Stomach (tissue), 9 donors: ENCODE data around the gene SPR. TPM values are rescaled to one million over a fixed set of nuclear protein-coding genes. Genes with fewer than 3 reads are reported as not detected.
A peak's percentile ranks its signal among the peaks of the same experiment; 100 is the strongest.

Experiments
- DNase-seq, 2 donors: peaks; one replicate each; pipeline versions ENCODE4 v3.0.0 to v3.0.0-alpha.2; 2013 to 2019
- H3K27ac ChIP-seq, 5 donors: fragments of 200-600 bp in 4 of 5; sonication (generic) in 4 of 5; one replicate each; pipeline ENCODE4 v1.5.1; 2013 to 2019; ENCODE audit warnings: mild to moderate bottlenecking in 1 of 5, moderate library complexity in 1 of 5
- H3K27me3 ChIP-seq, 3 donors: fragments of 200-600 bp; sonication (generic); one replicate each; pipeline ENCODE4 v1.5.1; 2017 to 2019; ENCODE audit warnings: mixed run types in 1 of 3
- H3K36me3 ChIP-seq, 4 donors: fragments of 200-600 bp; sonication (generic); 1 replicate in 3 of 4; 2 replicates in 1 of 4; pipeline ENCODE4 v1.5.1; 2016 to 2019
- H3K4me1 ChIP-seq, 4 donors: fragments of 200-600 bp; sonication (generic); one replicate each; pipeline ENCODE4 v1.5.1; 2016 to 2019
- H3K4me3 ChIP-seq, 4 donors: fragments of 200-600 bp; sonication (generic) in 3 of 4; one replicate each; pipeline ENCODE4 v1.5.1; 2016 to 2019; ENCODE audit warnings: mild to moderate bottlenecking in 1 of 4
- H3K9me3 ChIP-seq, 4 donors: fragments of 200-600 bp; sonication (generic); one replicate each; pipeline ENCODE4 v1.5.1; 2016 to 2019
- EP300 ChIP-seq: sonication (generic); formaldehyde crosslinking; IDR thresholded peaks from one replicate; pipeline ENCODE4 v1.6.1; 2017; ENCODE audit warnings: antibody characterized with exemption
- POLR2A ChIP-seq, 4 donors: fragments of 450-650 bp; IDR thresholded peaks; one replicate each; pipeline ENCODE4 v1.6.1; 2016; ENCODE audit warnings: antibody characterized with exemption in 4 of 4, control low read depth in 2 of 4, mild to moderate bottlenecking in 1 of 4, moderate library complexity in 1 of 4
- POLR2AphosphoS5 ChIP-seq, 3 donors: sonication (generic); formaldehyde crosslinking; IDR thresholded peaks; one replicate each; pipeline ENCODE4 v1.6.1; 2016; ENCODE audit warnings: antibody characterized with exemption in 3 of 3
- WGBS, 5 donors: extraction: QIAGEN DNeasy Blood & Tissue Kit in 3 of 5; methylation state at CpG; one replicate each; pipeline versions ENCODE4 v1.1.5 to v1.1.7; 2013 to 2018; 5-methylcytosine and 5-hydroxymethylcytosine counted together
- intact Hi-C: fragments of 100-400 bp; cut with DNase I; formaldehyde crosslinking; loops from one replicate; pipeline ENCODE4 v1.15.1; 2023; ENCODE audit warnings: low total_unique reads
- polyA plus RNA-seq, 3 donors: library from polyadenylated mRNA; stranded (reverse); fragments of 200-250 nt; gene quantifications; one replicate each; pipeline ENCODE4 v1.2.3, GENCODE V29; 2013
- total RNA-seq, 5 donors: library from RNA; depleted of rRNA; stranded (reverse); fragments of >200 nt; gene quantifications; one replicate each; pipeline versions ENCODE4 v1.1.0 to v1.2.3, GENCODE V29; 2014 to 2016
- TF ChIP-seq, protein P1 (sequence below), 7 experiments: fragments of 450-650 bp in 4 of 7; fragments of 200-600 bp in 3 of 7; sonication (generic) in 3 of 7; IDR thresholded peaks; one replicate each; pipeline ENCODE4 v1.5.1; 2016 to 2019; ENCODE audit warnings: antibody characterized with exemption in 7 of 7, control low read depth in 2 of 7, mild to moderate bottlenecking in 1 of 7
- donor health status: healthy with polysubstance abuse.
- donor health status: Bipolar disorder and iron deficiency.
- donor health status: healthy.

The SPR gene
- total and polyA plus RNA-seq, 8 donors, result 11.7 to 133 (median 49.1) TPM

DNA sequence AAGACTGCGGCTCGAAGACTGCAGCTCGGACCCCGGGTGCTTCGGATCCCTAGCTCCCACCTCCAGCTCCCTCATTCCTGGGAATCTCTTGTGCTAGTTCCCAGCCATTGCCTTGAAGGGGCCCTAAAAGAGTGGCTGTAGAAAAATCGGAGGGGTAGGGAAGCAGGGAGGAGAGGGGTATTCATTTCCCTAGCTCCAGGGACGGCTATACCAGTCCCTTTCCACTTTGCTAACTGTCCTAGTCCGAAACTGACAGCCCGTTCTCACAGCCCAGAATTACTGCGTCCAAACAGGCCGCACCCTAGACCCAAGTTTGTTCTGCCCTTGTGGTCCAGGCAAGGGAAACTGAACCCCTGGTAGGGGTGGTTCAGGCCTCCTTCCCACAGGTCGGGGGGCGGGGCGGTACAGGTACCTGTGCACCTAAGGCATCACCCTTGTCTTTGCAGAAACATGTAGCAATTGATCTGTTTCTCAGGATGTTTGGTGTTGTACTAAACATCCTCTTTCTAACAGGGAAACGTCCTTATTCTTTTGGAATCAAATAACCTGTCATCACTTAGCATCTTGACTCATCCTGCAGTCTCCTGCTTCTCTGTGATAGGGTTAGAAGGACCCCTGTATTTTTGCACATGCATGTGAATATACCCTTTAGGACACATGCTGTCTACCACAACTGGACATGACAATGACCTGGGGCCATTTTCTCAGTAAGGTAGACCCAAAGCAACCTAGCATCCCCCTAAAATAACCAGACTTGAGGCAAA is 34.1 kb downstream of the SPR start:
- H3K36me3 ChIP-seq, result no peaks in the 10 kb centered on the region
- no peak for TF ChIP-seq POLR2A (IDR thresholded peaks at IDR 0.05)
- no peak for TF ChIP-seq EP300
- TF ChIP-seq, protein P1, sequence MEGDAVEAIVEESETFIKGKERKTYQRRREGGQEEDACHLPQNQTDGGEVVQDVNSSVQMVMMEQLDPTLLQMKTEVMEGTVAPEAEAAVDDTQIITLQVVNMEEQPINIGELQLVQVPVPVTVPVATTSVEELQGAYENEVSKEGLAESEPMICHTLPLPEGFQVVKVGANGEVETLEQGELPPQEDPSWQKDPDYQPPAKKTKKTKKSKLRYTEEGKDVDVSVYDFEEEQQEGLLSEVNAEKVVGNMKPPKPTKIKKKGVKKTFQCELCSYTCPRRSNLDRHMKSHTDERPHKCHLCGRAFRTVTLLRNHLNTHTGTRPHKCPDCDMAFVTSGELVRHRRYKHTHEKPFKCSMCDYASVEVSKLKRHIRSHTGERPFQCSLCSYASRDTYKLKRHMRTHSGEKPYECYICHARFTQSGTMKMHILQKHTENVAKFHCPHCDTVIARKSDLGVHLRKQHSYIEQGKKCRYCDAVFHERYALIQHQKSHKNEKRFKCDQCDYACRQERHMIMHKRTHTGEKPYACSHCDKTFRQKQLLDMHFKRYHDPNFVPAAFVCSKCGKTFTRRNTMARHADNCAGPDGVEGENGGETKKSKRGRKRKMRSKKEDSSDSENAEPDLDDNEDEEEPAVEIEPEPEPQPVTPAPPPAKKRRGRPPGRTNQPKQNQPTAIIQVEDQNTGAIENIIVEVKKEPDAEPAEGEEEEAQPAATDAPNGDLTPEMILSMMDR (IDR thresholded peaks at IDR 0.05), result no peak
- TF ChIP-seq POLR2AphosphoS5 (IDR thresholded peaks at IDR 0.05), result no peak
- H3K4me1 ChIP-seq, result peaks cover 47 to 68% (median 59%) of the 10 kb centered on the region in 4 donors
- no peak overlapping the region for H3K27ac ChIP-seq
- intact Hi-C loops, result no loop called here
- DNase-seq, result peak in 1 of 2 donors; percentile 23
- peaks cover 0 to 12% (median 0%) of the 10 kb centered on the region in 4 donors for H3K9me3 ChIP-seq
- peaks cover 72 to 100% (median 100%) of the 10 kb centered on the region in 3 donors for H3K27me3 ChIP-seq
- 27 to 38% (median 33%) methylated on average over 15 of the region's 15 CpGs for WGBS, 5 donors
- peak overlapping the region in 1 of 4 donors; percentile 46 for H3K4me3 ChIP-seq

DNA sequence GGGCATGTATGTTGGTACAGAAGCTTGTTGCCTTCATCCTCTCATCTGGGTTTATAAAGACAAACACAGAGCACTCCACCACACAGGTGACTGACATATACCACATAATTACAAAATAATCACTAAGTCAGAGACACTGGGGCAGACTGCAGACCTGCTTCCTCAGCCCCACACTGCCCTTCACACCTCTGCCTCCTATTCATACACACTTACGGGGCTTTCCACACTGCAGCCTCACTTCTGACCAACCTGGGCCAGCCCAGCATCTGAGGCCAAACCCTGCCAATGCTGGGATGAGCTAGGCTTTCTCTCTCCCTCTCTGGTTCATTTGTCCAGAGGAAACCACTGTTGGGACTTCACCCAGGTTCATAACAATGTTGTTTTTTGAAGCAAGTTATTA is 34.6 kb downstream of the SPR start:
- WGBS, 5 donors, result 73 to 100% (median 86%) methylated on average over 1 of the region's 1 CpG
- Histone ChIP-seq H3K27me3 (peaks cover 71 to 100% (median 100%) of the 10 kb centered on the region in 3 donors), H3K36me3 (no peaks in the 10 kb centered on the region), H3K4me3 (no peak overlapping the region), H3K9me3 (peaks cover 0 to 12% (median 0%) of the 10 kb centered on the region in 4 donors), H3K4me1 (peaks cover 42 to 62% (median 54%) of the 10 kb centered on the region in 4 donors), H3K27ac (no peak overlapping the region)
- peak in 1 of 2 donors; percentile 10 for DNase-seq
- TF ChIP-seq POLR2A (IDR thresholded peaks at IDR 0.05) (no peak), POLR2AphosphoS5 (IDR thresholded peaks at IDR 0.05) (no peak), EP300 (no peak)
- TF ChIP-seq, protein P1 (IDR thresholded peaks at IDR 0.05), result no peak
- intact Hi-C loops, result no loop called here

DNA sequence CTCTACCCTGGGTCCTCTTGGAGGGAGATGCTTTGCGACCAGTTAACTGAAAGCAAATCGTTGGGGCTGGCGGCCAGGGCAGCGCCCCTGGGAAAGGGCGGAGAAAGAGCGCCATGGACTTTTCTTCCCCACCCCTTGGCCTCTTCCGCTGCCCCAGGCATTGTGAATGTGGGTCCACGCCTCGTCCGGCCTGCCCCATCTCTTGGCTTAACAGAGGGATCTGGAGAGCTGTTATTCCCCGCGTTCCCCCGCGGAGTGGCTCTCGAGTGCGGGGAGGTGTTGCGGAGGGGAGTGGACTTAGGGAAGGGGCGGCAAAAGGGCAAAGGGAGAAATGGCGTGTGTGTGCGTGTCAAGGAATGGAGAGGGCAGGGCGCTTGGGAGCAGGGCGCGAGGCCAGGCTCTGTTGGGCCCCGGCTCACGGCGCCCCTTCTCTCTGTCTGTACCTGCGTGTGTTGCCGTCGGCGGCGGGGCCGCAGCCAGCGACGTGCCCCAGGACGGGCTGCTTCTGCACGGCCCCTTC is 36.7 kb downstream of the SPR start:
- TF ChIP-seq, protein P1 (IDR thresholded peaks at IDR 0.05), result no peak
- TF ChIP-seq EP300 (no peak), POLR2AphosphoS5 (IDR thresholded peaks at IDR 0.05) (no peak), POLR2A (IDR thresholded peaks at IDR 0.05) (no peak)
- H3K36me3 ChIP-seq, result no peaks in the 10 kb centered on the region
- 2 to 4% (median 3%) methylated on average over 19 to 36 of the region's 36 CpGs for WGBS, 5 donors
- H3K4me3 ChIP-seq, result peak overlapping the region in 2 of 4 donors; percentile 3 to 20
- no peak overlapping the region for H3K27ac ChIP-seq
- peak in 1 of 2 donors; percentile 20 for DNase-seq
- peaks cover 22 to 42% (median 35%) of the 10 kb centered on the region in 4 donors for H3K4me1 ChIP-seq
- peaks cover 0 to 12% (median 0%) of the 10 kb centered on the region in 4 donors for H3K9me3 ChIP-seq
- intact Hi-C loops, result no loop called here
- H3K27me3 ChIP-seq, result peaks cover 65 to 100% (median 100%) of the 10 kb centered on the region in 3 donors

DNA sequence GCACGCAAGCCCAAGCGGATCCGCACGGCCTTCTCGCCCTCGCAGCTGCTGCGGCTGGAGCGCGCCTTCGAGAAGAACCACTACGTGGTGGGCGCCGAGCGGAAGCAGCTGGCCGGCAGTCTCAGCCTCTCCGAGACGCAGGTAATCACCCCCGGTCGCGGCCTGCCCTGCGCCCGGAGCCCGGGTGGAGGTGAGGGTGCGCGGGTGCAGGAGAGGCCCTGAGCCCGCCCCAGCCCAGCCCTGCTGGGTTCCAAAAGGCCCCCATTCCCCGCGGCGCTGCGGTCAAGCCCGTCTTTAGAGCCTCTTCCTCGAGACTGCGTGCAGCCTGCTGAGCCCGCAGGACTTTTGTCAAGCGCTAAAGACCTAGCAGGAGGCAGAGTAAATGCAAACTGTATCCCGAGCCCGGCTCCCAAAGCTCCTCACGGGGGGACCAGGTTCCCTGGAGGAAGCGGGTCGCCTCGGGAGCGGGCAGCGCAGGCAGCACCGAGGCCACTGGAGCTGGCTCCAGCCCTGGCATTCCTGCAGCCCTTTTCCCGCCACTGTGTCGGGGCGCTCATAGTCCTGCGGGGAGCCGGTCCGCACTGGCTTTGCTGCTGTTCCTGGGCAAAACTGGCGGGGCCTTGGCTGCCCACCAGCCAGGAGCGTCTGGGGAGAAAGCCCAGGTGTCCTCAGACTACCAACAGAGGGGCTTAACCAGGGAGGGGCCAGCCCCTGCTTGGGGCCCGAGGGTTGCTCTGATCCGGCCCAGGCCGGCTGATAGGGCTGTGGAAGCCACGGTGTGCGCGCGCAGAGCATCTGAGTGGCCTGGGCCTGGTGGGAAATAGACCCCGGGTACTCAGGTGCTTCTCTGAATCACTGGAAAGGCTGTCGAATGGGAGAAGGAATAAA is 37.4 kb downstream of the SPR start:
- H3K36me3 ChIP-seq, result no peaks in the 10 kb centered on the region
- 3 to 11% (median 4%) methylated on average over 16 to 61 of the region's 61 CpGs for WGBS, 5 donors
- H3K4me1 ChIP-seq, result peaks cover 22 to 37% (median 33%) of the 10 kb centered on the region in 4 donors
- no peak overlapping the region for H3K27ac ChIP-seq
- DNase-seq, result peak in 1 of 2 donors; percentile 24
- peaks cover 0 to 12% (median 0%) of the 10 kb centered on the region in 4 donors for H3K9me3 ChIP-seq
- H3K27me3 ChIP-seq, result peaks cover 59 to 100% (median 99%) of the 10 kb centered on the region in 3 donors
- TF ChIP-seq POLR2A (IDR thresholded peaks at IDR 0.05), result no peak
- intact Hi-C loops, result no loop called here
- H3K4me3 ChIP-seq, result peak overlapping the region in 2 of 4 donors; percentile 3 to 20
